Stimulated activated CD4-positive, alpha-beta T cell treated with anti-CD3 and anti-CD28 coated beads, Interleukin-12 subunit alpha, Interleukin-12 subunit beta, amount 100 ng/mL, for 24 hours (primary cell): ENCODE measurements around the gene ABCA1.
"Not testable (repeated sequence)": the region's sequence is repeated elsewhere in the genome, so short reads cannot be mapped to it uniquely, and the experiment has no call there.

ENCODE experiments used
- DNase-seq, 2 experiments: peaks; one replicate each; pipeline ENCODE4 v3.0.0-alpha.2; 2020; ENCODE audit warnings: low read depth in 2 of 2

The ABCA1 gene

GRCh38 chr9:104906441-104907277 lies 21.3 kb downstream of the ABCA1 start:
- no peak for DNase-seq

DNA sequence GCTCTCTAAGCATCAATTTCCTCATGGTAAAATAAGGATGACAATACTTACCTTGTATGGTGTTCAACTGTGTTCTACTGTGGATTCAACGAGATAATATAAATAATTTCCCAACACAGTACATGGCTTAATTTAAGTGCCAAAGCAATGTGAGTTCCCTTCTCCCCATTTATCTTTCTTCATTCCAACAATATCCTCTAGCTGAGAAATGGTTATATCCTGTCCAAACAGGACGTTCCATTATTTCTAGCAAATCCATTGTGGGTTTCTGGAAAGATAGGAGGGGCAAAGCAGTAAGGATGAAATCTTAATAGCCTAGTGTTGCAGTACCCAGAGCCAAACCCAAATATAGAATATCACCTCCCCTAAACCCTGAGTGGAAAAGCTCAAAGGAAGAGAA lies 22.0 kb downstream of the ABCA1 start:
- DNase-seq: no peak

DNA sequence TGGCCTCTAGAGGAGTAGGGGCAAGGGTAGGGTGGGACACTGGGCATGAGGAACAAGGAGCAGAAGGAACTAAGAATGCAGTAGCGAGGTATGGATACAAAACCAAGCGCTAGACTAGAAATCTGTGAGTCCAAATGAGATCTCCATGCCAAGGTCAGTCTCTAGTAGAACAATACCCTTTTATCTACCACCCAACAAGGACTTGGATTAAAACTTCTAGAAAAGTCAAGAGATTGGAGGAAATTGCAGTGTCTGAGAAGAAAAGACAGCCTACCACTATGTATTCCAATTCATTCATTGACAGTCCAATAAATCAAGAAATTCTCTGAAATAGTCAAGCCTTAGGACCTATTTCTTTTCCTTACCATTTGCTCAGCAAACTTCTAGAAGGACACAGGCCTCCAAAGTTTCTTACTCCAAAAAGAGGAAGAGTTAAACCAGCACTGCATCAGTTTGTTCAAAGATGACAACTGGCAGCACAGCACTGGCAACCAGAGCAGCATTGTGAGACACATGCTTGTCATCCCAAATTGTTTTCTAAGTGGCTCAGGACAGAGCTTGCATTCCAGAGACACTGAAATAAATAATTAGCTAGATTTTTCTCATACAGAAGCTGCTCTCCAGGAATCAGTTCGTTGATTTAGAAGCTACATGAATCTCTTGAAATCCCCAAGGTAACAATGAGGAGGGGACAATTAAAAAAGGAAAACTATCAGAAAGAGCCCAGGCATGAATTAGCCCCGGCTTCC lies 22.6 kb downstream of the ABCA1 start:
- DNase-seq: no peak

- no peak for DNase-seq
Measured at GRCh38 chr9:104903609-104904008, 24.3 kb downstream of the ABCA1 start.

DNA sequence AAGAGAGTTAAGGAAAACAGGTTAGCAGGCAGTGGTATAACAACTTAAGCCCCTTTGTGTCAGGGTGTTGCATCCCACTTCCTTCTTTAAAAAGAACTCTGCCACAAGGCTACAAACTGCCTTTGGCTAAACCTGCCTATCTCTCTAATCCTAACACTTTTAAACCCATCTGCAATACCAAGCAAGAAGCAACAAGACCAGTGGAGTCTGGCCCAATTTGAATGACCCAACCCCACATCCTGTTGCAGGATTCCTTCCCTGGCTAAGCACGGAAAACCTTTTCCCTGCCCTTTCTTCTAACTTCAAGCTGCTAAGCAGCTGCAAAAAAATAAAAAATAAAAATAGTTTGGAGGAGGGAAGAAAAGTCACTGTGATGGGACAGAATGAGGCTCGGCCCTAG lies 27.1 kb downstream of the ABCA1 start:
- DNase-seq: no peak

DNA sequence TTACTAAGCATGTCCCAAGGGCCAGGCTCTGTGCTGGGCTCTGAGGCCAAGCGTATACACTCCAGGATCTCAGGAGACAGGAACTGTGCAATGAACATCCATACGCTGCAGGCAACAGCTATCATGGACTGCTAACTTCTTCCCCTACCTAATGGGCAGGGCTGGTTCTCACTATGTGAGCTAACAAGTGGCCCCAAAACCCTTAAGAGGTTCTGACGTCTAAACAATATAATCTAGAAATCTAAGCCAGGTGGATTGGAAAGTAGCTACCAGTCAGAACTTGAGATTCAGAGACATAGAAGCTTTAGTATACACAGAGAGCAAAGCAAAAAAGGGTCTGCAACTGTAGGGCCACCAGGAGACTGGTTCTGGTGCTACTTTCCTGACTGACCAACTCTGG lies 27.6 kb downstream of the ABCA1 start:
- no peak for DNase-seq

DNA sequence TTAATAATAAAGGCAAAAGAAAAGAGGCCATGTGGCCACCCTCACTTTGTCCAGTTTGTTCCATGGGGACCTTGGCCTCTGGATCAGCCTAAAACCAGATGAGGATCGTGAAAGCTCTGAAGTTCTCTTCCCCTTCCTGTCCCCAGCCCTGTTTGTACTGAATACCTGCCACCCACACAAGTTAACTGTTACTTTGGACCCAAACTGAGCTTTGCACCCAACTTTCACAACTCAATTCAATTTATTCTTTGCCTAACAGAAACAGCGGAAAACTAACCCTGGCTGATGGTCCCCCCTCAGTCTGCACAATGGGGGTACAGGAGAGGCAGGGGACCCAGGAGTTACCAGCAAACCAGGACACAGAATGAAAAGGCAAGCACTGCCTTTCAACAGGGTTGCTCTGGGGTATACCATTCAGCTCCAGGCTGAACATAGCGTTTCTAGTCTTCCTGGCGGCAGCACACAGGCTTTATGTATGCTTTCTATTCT lies 28.2 kb downstream of the ABCA1 start:
- no peak for DNase-seq

GRCh38 chr9:104898376-104898775 lies 29.6 kb downstream of the ABCA1 start:
- not testable (repeated sequence) for DNase-seq

DNA sequence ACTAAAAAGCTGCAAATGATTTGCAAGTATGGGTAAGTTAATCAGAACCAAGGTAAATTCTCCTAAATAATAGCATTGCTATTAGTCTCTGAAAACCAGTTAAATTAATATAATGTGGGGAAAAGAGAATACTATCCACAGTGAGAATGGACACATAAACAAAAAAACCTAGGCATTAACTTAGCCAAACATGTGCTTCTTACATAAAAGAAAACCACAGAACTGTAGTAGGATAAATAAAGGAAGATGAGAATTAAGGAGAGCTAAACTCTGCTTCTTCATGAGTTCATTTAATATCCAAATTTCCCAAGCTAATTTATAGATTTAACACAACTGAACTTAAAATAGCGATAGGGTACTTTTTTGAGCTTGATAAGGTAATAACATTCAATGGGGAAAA lies 31.8 kb downstream of the ABCA1 start:
- DNase-seq: no peak

DNA sequence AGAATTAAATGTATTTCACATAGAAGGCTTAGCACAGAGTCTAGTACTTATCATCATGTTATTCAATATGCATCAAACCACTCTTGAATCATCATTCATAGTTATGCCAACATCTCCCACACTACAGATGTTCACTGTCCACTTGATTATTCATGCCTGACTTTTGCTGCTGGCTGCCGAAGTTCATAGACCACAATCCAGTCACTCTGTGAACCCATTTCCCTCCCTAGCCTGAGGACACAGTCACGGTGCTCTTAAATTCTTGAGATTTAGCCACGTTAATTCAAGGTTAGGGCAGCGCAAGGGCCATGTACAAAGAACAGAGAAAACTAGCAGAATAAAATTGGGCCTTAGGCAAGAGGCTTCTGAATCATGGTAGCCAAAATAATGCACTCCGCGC lies 32.4 kb downstream of the ABCA1 start:
- DNase-seq: no peak

GRCh38 chr9:104892701-104893100 lies 35.3 kb downstream of the ABCA1 start:
- DNase-seq: no peak

DNA sequence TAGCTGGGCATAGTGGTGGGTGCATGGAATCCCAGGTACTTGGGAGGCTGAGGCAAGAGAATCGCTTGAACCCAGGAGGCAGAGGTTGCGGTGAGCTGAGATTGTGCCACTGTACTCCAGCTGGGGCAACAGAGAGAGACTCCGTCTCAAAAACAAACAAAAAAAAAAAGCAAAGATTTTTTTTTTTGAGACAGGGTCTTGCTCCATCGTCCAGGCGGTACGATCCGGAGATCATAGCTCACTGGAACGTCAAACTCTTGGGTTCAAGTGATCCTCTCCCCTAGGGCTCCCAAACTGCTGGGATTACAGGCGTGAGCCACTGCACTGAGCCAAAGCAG lies 37.6 kb downstream of the ABCA1 start:
- DNase-seq: no peak

DNA sequence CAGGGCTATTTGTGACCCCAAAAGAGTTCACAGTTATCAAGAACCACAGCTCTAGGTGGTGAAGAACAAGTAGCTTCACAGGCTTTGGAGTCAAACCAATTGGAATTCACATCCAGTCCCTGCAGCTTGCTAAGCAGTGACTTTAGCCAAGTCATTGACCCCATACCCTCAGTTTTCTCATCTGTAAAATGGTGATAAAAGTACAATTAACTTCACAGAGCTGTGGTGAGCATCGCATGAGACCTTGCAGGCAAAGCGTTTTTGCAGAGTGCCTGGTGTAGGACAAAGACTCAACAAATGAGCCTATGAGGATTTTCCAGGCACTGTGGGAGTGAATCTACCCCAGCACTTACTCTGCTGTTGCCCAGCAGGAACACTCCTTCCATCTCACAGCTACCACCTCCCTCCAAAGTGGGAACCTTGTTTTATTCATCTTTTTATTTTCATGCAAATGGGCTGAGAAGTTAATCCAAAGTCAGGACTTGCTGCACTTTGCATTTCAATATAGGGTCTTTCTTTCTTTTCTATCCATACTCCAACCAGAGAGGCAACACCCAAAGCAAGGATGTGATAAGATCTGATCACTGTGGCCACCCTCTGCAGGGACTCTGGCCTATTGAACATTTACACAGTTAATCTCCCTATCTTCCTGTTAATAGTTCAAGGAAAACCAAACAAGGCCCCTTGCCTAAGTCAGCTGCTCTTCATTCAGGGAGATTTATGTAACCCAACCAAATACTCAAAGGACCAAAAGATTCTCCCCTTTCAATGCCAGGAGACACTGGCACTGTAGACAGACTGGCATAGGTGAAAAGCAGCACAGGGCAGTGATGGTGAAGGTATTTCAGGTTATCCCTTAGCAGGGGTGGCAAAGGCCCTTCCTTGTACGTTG lies 41.9 kb downstream of the ABCA1 start:
- DNase-seq: no peak

GRCh38 chr9:104883169-104883568 lies 44.8 kb downstream of the ABCA1 start:
- no peak for DNase-seq

GRCh38 chr9:104882566-104882965 lies 45.4 kb downstream of the ABCA1 start:
- no peak for DNase-seq

DNA sequence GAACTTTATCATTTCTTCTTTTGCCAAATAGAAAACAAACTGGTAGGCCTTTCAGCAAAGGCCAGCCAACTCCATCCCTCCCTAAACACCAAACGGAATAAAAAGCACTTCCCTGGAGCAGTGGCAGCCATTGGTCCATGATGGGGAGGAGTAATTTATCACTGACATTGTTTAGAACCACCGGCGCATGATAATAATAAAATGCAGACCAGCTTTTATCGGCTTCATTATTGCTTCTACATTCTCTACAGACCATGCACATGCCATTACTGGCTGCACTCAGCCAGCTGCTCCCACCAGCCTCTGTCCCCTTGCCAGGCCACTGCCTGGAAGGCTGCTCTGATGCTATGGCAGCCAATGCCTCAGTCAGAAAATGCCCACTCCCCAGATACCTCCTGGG lies 45.9 kb downstream of the ABCA1 start:
- DNase-seq: no peak

DNA sequence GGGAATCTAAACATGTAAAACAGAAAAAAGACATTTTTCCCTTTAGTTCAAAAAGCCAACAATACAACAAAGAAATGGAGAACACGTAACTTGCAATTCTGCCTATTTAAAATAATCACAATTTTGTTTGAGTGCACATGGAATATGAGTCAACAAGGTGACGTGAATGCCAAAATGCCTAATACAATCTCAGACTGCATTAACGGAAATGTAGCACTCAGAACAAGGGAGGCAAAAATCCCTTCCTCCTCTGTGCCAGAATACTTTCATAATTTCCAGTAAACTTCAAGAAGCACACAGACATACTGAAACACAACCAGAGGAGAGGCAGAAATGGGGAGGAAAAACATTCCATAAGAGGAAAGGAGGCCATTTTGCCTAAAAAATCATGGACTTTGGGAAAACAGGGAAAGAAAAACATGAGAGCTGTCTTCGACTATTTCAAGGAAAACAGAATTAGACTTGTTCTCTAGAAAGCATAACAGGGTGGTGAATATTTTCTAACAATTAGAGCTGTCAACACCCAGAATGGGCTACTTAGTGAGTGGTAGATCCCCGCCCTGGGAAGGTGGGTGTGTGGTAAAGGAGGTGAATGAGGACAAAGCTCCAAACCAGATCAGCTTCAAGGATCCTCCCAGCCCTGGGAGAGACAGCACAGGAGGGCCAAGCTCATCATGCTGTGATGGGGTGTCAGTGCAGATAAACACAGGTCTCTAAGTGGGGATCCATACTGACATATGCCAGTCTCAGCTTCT lies 48.2 kb downstream of the ABCA1 start:
- no peak for DNase-seq

DNA sequence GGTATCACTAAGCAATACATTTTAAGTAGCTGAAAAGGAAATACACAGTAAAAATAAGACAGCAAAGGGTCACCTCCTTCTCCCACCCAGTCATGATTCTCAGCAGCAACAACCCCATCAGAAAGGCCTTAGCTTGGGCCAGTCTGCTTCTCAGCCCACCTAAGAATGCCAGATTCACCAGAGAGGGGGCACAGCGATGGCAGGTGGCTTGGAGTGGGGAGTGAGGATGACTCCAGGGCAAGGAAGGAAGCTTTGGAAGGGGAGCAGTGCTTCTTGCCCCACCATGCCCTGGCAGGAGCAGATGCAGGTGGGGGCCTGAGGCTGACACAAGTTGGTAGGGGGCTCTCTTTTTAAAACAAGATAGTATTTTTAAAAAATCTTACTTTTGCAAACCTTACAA lies 51.4 kb downstream of the ABCA1 start:
- no peak for DNase-seq

GRCh38 chr9:104875897-104876296 lies 52.1 kb downstream of the ABCA1 start:
- no peak for DNase-seq

GRCh38 chr9:104875320-104875719 lies 52.6 kb downstream of the ABCA1 start:
- no peak for DNase-seq

GRCh38 chr9:104873489-104873850 lies 54.5 kb downstream of the ABCA1 start:
- no peak for DNase-seq
